ENCODE results near the gene TTC17. TPM values are rescaled to one million over a fixed set of nuclear protein-coding genes. Genes with fewer than 3 reads are reported as not detected.
A peak's percentile ranks its signal among the peaks of the same experiment; 100 is the strongest.
"Not testable (repeated sequence)": the region's sequence is repeated elsewhere in the genome, so short reads cannot be mapped to it uniquely, and the experiment has no call there.

Gene TTC17
- total RNA-seq (71.6 TPM), polyA plus RNA-seq (ENCODE audit: insufficient read depth in 1 of 8, insufficient read length in 8 of 8, low replicate concordance in 1 of 8) (10 to 100 TPM; 50.9 to 85.3 (median 59.5) TPM)
- long read RNA-seq, donor 1, partial matches to known transcripts: 0 of 7 reads
- long read RNA-seq, donor 1, other reads (novel, unspliced or antisense): 6 of 7 reads
- long read RNA-seq, donor 2: 0 reads
- long read RNA-seq, donor 3, full-length matches to known transcripts: 3 of 22 reads
- long read RNA-seq, donor 3, partial matches to known transcripts: 5 of 22 reads
- long read RNA-seq, donor 3, other reads (novel, unspliced or antisense): 14 of 22 reads
- long read RNA-seq, donor 4, partial matches to known transcripts: 13 of 15 reads
- long read RNA-seq, donor 4, other reads (novel, unspliced or antisense): 0 of 15 reads
- long read RNA-seq, donor 5, partial matches to known transcripts: 37 of 50 reads
- long read RNA-seq, donor 5, other reads (novel, unspliced or antisense): 5 of 50 reads
- long read RNA-seq, donor 6, partial matches to known transcripts: 9 of 18 reads
- long read RNA-seq, donor 6, other reads (novel, unspliced or antisense): 0 of 18 reads
- long read RNA-seq, donor 7, partial matches to known transcripts: 13 of 17 reads
- long read RNA-seq, donor 7, other reads (novel, unspliced or antisense): 0 of 17 reads
- long read RNA-seq, donor 8, partial matches to known transcripts: 19 of 33 reads
- long read RNA-seq, donor 8, other reads (novel, unspliced or antisense): 9 of 33 reads
- long read RNA-seq, donor 9, partial matches to known transcripts: 17 of 19 reads
- long read RNA-seq, donor 9, other reads (novel, unspliced or antisense): 0 of 19 reads
- long read RNA-seq, donor 10, full-length matches to known transcripts: 10 of 30 reads
- long read RNA-seq, donor 10, partial matches to known transcripts: 14 of 30 reads
- long read RNA-seq, donor 10, other reads (novel, unspliced or antisense): 6 of 30 reads
- long read RNA-seq, donor 11, partial matches to known transcripts: 22 of 33 reads
- long read RNA-seq, donor 11, other reads (novel, unspliced or antisense): 7 of 33 reads

- no peaks in the 10 kb centered on the region for H3K27me3 ChIP-seq (ENCODE audit: control insufficient read depth, insufficient read depth, low read length)
- peak; percentile 98 for DNase-seq
- H3K9me3 ChIP-seq (replicated peaks; ENCODE audit: control insufficient read depth, low read depth, low read length): no peaks in the 10 kb centered on the region
- WGBS (ENCODE audit: insufficient coverage): under 1% methylated on average over 57 of the region's 58 CpGs
- H3K27ac ChIP-seq (ENCODE audit: low read length): peak within 1 kb of the TSS; percentile 92
- H3K36me3 ChIP-seq (ENCODE audit: control insufficient read depth, insufficient read depth, low read length): peaks cover 7% of the 10 kb centered on the region
- H3K4me3 ChIP-seq (ENCODE audit: low read length): peak within 1 kb of the TSS; percentile 99
- peaks cover 13% of the 10 kb centered on the region for H3K4me1 ChIP-seq (ENCODE audit: control insufficient read depth, insufficient read depth, low read length)
Measured at GRCh38 chr11:43358801-43359421, at the start of gene TTC17. TSS of gene TTC17 (plus strand) at chr11:43358920. CDS start at chr11:43358955, 35 bp downstream.

- peak; percentile 98 for DNase-seq
- Histone ChIP-seq H3K36me3 (ENCODE audit: control insufficient read depth, insufficient read depth, low read length) (no peaks in the 10 kb centered on the region), H3K4me1 (ENCODE audit: control insufficient read depth, insufficient read depth, low read length) (peaks cover 8% of the 10 kb centered on the region), H3K9me3 (replicated peaks; ENCODE audit: control insufficient read depth, low read depth, low read length) (no peaks in the 10 kb centered on the region), H3K27me3 (ENCODE audit: control insufficient read depth, insufficient read depth, low read length) (no peaks in the 10 kb centered on the region), H3K27ac (ENCODE audit: low read length) (peak within 1 kb of the TSS; percentile 94), H3K4me3 (ENCODE audit: low read length) (peak within 1 kb of the TSS; percentile 98)
- WGBS (ENCODE audit: insufficient coverage): under 1% methylated on average over 50 of the region's 60 CpGs
Measured at GRCh38 chr11:43311791-43312607, 46.7 kb upstream of the TTC17 start, which contains the start of gene API5. TSS of gene API5 (plus strand) at chr11:43311996. CDS start at chr11:43312128, 132 bp downstream.

- Histone ChIP-seq H3K4me3 (ENCODE audit: low read length) (no peak overlapping the region), H3K36me3 (ENCODE audit: control insufficient read depth, insufficient read depth, low read length) (peaks cover 10% of the 10 kb centered on the region), H3K27me3 (ENCODE audit: control insufficient read depth, insufficient read depth, low read length) (no peaks in the 10 kb centered on the region), H3K4me1 (ENCODE audit: control insufficient read depth, insufficient read depth, low read length) (peaks cover 8% of the 10 kb centered on the region), H3K9me3 (replicated peaks; ENCODE audit: control insufficient read depth, low read depth, low read length) (no peaks in the 10 kb centered on the region), H3K27ac (ENCODE audit: low read length) (no peak overlapping the region)
- no CpG with 5 or more reads among the region's 2 CpGs for WGBS (ENCODE audit: insufficient coverage)
- no peak for DNase-seq
Measured at GRCh38 chr11:43315966-43316365, 42.8 kb upstream of the TTC17 start.

- peaks cover 6% of the 10 kb centered on the region for H3K4me1 ChIP-seq (ENCODE audit: control insufficient read depth, insufficient read depth, low read length)
- peaks cover 10% of the 10 kb centered on the region for H3K36me3 ChIP-seq (ENCODE audit: control insufficient read depth, insufficient read depth, low read length)
- H3K4me3 ChIP-seq (ENCODE audit: low read length): no peak overlapping the region
- no peak overlapping the region for H3K27ac ChIP-seq (ENCODE audit: low read length)
- DNase-seq: no peak
- 91% methylated on average over 4 of the region's 6 CpGs for WGBS (ENCODE audit: insufficient coverage)
- H3K9me3 ChIP-seq (replicated peaks; ENCODE audit: control insufficient read depth, low read depth, low read length): no peaks in the 10 kb centered on the region
- H3K27me3 ChIP-seq (ENCODE audit: control insufficient read depth, insufficient read depth, low read length): no peaks in the 10 kb centered on the region
Measured at GRCh38 chr11:43316451-43316850, 42.3 kb upstream of the TTC17 start.

- no peak overlapping the region for H3K4me3 ChIP-seq (ENCODE audit: low read length)
- no CpG with 5 or more reads among the region's 2 CpGs for WGBS (ENCODE audit: insufficient coverage)
- peaks cover 56% of the 10 kb centered on the region for H3K36me3 ChIP-seq (ENCODE audit: control insufficient read depth, insufficient read depth, low read length)
Measured at GRCh38 chr11:43327987-43328386, 30.7 kb upstream of the TTC17 start.

GRCh38 chr11:43328482-43328881, 30.2 kb upstream of the TTC17 start:
- no peak overlapping the region for H3K4me3 ChIP-seq (ENCODE audit: low read length)
- no CpG with 5 or more reads among the region's 2 CpGs for WGBS (ENCODE audit: insufficient coverage)
- H3K27me3 ChIP-seq (ENCODE audit: control insufficient read depth, insufficient read depth, low read length): no peaks in the 10 kb centered on the region
- H3K4me1 ChIP-seq (ENCODE audit: control insufficient read depth, insufficient read depth, low read length): no peaks in the 10 kb centered on the region
- H3K36me3 ChIP-seq (ENCODE audit: control insufficient read depth, insufficient read depth, low read length): peaks cover 54% of the 10 kb centered on the region
- DNase-seq: no peak
- H3K9me3 ChIP-seq (replicated peaks; ENCODE audit: control insufficient read depth, low read depth, low read length): no peaks in the 10 kb centered on the region
- no peak overlapping the region for H3K27ac ChIP-seq (ENCODE audit: low read length)

More at GRCh38 chr11:43327987-43328386, 30.7 kb upstream of the TTC17 start:
- no peaks in the 10 kb centered on the region for H3K4me1 ChIP-seq (ENCODE audit: control insufficient read depth, insufficient read depth, low read length)
- no peak for DNase-seq
- no peaks in the 10 kb centered on the region for H3K27me3 ChIP-seq (ENCODE audit: control insufficient read depth, insufficient read depth, low read length)
- no peaks in the 10 kb centered on the region for H3K9me3 ChIP-seq (replicated peaks; ENCODE audit: control insufficient read depth, low read depth, low read length)
- H3K27ac ChIP-seq (ENCODE audit: low read length): no peak overlapping the region

GRCh38 chr11:43341159-43341558, 17.6 kb upstream of the TTC17 start:
- no peaks in the 10 kb centered on the region for H3K4me1 ChIP-seq (ENCODE audit: control insufficient read depth, insufficient read depth, low read length)
- no peak overlapping the region for H3K4me3 ChIP-seq (ENCODE audit: low read length)
- H3K9me3 ChIP-seq (replicated peaks; ENCODE audit: control insufficient read depth, low read depth, low read length): no peaks in the 10 kb centered on the region
- H3K36me3 ChIP-seq (ENCODE audit: control insufficient read depth, insufficient read depth, low read length): peaks cover 23% of the 10 kb centered on the region
- no peak for DNase-seq
- H3K27me3 ChIP-seq (ENCODE audit: control insufficient read depth, insufficient read depth, low read length): no peaks in the 10 kb centered on the region
- no peak overlapping the region for H3K27ac ChIP-seq (ENCODE audit: low read length)

GRCh38 chr11:43351426-43351825, 7.3 kb upstream of the TTC17 start:
- H3K4me3 ChIP-seq (ENCODE audit: low read length); H3K4me1 ChIP-seq (ENCODE audit: control insufficient read depth, insufficient read depth, low read length); DNase-seq; H3K9me3 ChIP-seq (replicated peaks; ENCODE audit: control insufficient read depth, low read depth, low read length); H3K27me3 ChIP-seq (ENCODE audit: control insufficient read depth, insufficient read depth, low read length); H3K36me3 ChIP-seq (ENCODE audit: control insufficient read depth, insufficient read depth, low read length); H3K27ac ChIP-seq (ENCODE audit: low read length): not testable (repeated sequence)
- no CpG with 5 or more reads among the region's 17 CpGs for WGBS (ENCODE audit: insufficient coverage)

GRCh38 chr11:43354311-43354710, 4.4 kb upstream of the TTC17 start:
- WGBS (ENCODE audit: insufficient coverage): no CpG with 5 or more reads among the region's 4 CpGs
- peaks cover 4% of the 10 kb centered on the region for H3K4me1 ChIP-seq (ENCODE audit: control insufficient read depth, insufficient read depth, low read length)
- H3K9me3 ChIP-seq (replicated peaks; ENCODE audit: control insufficient read depth, low read depth, low read length): no peaks in the 10 kb centered on the region
- no peak for DNase-seq
- no peaks in the 10 kb centered on the region for H3K36me3 ChIP-seq (ENCODE audit: control insufficient read depth, insufficient read depth, low read length)
- no peaks in the 10 kb centered on the region for H3K27me3 ChIP-seq (ENCODE audit: control insufficient read depth, insufficient read depth, low read length)
- H3K4me3 ChIP-seq (ENCODE audit: low read length): no peak overlapping the region
- no peak overlapping the region for H3K27ac ChIP-seq (ENCODE audit: low read length)

Measured in muscle of leg (tissue), 16 donors.